IPS-11a (cell line): Measurements from ENCODE around the gene HBD.

Source experiments
- H3K4me3 ChIP-seq: one replicate; pipeline ENCODE4 v1.5.1; 2013; ENCODE audit warnings: low read depth, low read length, control low read depth

The HBD gene

GRCh38 chr11:5192738-5193137, 41.5 kb downstream of the HBD start:
- no peak overlapping the region for H3K4me3 ChIP-seq

DNA sequence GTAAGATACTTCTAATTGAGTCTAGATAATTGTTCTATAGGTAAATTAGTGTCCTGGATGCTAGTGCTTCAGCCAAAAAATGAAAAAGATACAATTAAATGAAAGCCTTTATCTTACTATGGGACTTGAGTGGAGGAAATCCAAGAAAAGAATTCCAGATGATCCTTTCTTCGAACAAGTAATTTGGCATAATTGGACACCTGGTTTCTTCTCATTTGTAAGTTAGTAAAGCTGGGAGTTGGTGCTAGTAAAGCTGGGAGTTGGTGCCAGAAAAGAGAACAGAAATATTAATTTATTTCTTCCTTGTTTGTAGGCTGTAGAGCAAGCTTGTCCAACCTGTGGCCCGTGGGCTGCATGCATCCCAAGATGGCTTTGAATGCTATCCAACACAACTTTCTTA, 46.1 kb downstream of the HBD start:
- H3K4me3 ChIP-seq = no peak overlapping the region
